ENCODE measurements around the gene MRPS10. TPM values are rescaled to one million over a fixed set of nuclear protein-coding genes. Genes with fewer than 3 reads are reported as not detected.

MRPS10 gene
- total RNA-seq, 1 donor, result 52.5 TPM

DNA sequence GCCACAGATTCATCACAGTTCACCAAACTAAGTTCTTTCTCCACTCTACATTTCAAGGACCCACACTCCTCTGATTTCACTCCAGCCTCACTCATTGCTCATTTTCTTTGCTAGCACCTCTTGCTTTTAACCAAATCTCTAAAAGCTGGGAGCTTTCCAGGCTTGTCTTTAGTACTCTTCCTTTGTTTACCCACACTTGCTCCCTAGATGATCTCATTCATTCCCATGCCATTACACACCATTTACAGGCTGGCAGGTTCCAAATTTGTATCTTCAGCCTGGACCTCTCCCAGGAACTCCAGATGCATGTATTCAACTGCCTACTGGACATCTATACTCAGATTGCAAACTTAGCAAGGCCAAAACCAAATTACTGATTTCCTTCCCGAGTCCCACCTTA is 17.6 kb downstream of the MRPS10 start:
- TF ChIP-seq, protein P1, sequence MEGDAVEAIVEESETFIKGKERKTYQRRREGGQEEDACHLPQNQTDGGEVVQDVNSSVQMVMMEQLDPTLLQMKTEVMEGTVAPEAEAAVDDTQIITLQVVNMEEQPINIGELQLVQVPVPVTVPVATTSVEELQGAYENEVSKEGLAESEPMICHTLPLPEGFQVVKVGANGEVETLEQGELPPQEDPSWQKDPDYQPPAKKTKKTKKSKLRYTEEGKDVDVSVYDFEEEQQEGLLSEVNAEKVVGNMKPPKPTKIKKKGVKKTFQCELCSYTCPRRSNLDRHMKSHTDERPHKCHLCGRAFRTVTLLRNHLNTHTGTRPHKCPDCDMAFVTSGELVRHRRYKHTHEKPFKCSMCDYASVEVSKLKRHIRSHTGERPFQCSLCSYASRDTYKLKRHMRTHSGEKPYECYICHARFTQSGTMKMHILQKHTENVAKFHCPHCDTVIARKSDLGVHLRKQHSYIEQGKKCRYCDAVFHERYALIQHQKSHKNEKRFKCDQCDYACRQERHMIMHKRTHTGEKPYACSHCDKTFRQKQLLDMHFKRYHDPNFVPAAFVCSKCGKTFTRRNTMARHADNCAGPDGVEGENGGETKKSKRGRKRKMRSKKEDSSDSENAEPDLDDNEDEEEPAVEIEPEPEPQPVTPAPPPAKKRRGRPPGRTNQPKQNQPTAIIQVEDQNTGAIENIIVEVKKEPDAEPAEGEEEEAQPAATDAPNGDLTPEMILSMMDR (IDR thresholded peaks at IDR 0.05; ENCODE audit: extremely low read depth, low read depth, low read length), result no peak
- peak overlapping the region; percentile 43 for H3K27ac ChIP-seq (ENCODE audit: low read depth, low read length)
- no peaks in the 10 kb centered on the region for H3K79me2 ChIP-seq (ENCODE audit: insufficient read depth, low read length)
- peak; percentile 83 for DNase-seq (ENCODE audit: insufficient read length, low spot score, missing footprints)
- H4K20me1 ChIP-seq (ENCODE audit: insufficient read depth, low read length), result no peaks in the 10 kb centered on the region
- peak overlapping the region; percentile 8 for H3K4me2 ChIP-seq (ENCODE audit: insufficient read depth, low read length)
- peaks cover 36% of the 10 kb centered on the region for H3K4me1 ChIP-seq (ENCODE audit: insufficient read depth, low read length)
- H3K4me3 ChIP-seq (ENCODE audit: insufficient read depth, low read length), result no peak overlapping the region
- no peaks in the 10 kb centered on the region for H3K9me3 ChIP-seq (ENCODE audit: low read depth, low read length)
- no peaks in the 10 kb centered on the region for H3K27me3 ChIP-seq (ENCODE audit: insufficient read depth, low read length)
- no peaks in the 10 kb centered on the region for H3K36me3 ChIP-seq (ENCODE audit: insufficient read depth, low read length)
- no peak overlapping the region for H2AFZ ChIP-seq (ENCODE audit: low read length)

DNA sequence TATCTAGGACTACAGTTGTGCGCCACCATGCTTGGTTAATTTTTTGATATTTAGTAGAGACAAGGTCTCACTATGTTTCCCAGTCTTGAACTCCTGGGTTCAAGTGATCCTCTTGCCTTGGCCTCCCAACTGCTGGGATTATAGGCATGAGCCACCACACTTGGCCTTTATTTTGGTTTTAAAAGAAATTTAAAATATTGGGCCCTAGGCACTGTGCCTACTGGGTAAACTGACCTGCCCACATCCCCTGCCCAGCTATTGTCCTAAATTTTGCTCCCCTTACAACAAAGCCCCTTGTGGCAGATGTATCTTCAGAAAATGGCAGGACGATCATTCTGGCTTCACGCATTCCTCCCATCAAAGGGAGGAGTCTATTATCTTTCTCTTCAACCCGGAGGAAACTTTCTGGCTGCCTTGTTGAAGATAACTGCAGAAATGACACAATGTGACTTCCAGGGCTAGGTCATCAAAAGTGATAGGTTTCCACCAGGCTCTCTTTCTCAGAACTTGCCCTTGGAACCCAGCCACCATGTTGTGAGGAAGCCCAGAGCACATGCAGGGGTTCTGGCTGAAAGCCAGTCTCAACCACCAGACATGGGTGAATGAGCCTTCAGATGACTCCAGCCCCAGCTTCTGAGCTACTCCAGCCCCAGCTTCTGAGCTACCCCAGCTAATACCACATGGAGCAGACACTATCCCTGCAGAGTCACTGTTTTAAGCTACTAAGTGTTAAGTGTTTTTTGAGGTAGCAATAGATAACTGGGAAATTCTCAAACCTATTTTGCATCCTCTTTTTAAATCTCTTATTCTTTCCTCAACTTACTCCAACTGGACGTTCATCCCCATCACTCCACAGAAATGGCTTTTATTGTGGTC is 18.3 kb downstream of the MRPS10 start:
- no peaks in the 10 kb centered on the region for H3K9me3 ChIP-seq (ENCODE audit: low read depth, low read length)
- peak overlapping the region; percentile 43 for H3K27ac ChIP-seq (ENCODE audit: low read depth, low read length)
- no peaks in the 10 kb centered on the region for H4K20me1 ChIP-seq (ENCODE audit: insufficient read depth, low read length)
- TF ChIP-seq, protein P1 (IDR thresholded peaks at IDR 0.05; ENCODE audit: extremely low read depth, low read depth, low read length), result no peak
- peaks cover 31% of the 10 kb centered on the region for H3K4me1 ChIP-seq (ENCODE audit: insufficient read depth, low read length)
- H3K4me2 ChIP-seq (ENCODE audit: insufficient read depth, low read length), result no peak overlapping the region
- H3K36me3 ChIP-seq (ENCODE audit: insufficient read depth, low read length), result no peaks in the 10 kb centered on the region
- H3K4me3 ChIP-seq (ENCODE audit: insufficient read depth, low read length), result no peak overlapping the region
- no peaks in the 10 kb centered on the region for H3K27me3 ChIP-seq (ENCODE audit: insufficient read depth, low read length)
- no peak for DNase-seq (ENCODE audit: insufficient read length, low spot score, missing footprints)
- no peak overlapping the region for H2AFZ ChIP-seq (ENCODE audit: low read length)
- no peaks in the 10 kb centered on the region for H3K79me2 ChIP-seq (ENCODE audit: insufficient read depth, low read length)

DNA sequence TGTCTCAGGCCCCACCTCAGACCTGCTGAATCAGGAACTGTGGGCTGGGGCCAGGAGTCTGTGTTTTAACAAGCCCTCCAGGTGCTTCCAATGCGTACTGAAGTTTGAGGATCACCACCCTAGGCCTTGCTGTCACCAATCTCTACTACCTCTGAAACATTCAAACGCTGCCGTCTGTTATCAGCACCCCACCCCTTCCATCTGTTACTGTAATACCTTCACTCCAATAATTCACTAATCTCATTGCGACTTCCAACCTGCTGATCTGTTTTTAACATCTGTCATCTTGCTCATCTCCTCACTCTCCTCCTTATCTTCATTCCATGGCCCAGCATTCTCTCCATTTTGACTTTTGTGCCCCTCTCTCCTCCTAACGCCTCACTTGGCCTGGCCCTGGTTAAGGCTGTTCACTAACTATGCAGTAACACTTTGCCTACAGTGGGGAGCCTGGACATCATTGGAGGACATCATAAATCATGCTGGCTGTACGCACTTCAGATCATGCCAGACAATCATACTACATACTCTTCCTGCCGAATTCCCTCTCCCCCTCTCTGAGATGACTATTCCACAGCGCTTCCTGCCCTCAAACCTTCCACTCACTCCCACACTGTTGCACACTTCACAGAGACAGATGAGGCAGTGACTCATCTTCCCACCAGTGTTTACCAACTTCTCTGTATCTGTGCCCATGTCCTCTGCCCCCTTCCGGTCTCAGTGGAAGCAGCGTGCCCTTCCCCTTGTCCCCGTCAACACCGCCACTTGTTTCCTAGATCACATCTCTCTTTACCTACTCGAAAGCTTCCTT is 19.9 kb downstream of the MRPS10 start:
- H3K27me3 ChIP-seq (ENCODE audit: insufficient read depth, low read length), result no peaks in the 10 kb centered on the region
- no peak overlapping the region for H2AFZ ChIP-seq (ENCODE audit: low read length)
- peak overlapping the region; percentile 5 for H3K4me3 ChIP-seq (ENCODE audit: insufficient read depth, low read length)
- no peaks in the 10 kb centered on the region for H4K20me1 ChIP-seq (ENCODE audit: insufficient read depth, low read length)
- peak overlapping the region; percentile 18 for H3K4me2 ChIP-seq (ENCODE audit: insufficient read depth, low read length)
- H3K4me1 ChIP-seq (ENCODE audit: insufficient read depth, low read length), result peaks cover 36% of the 10 kb centered on the region
- no peaks in the 10 kb centered on the region for H3K9me3 ChIP-seq (ENCODE audit: low read depth, low read length)
- H3K27ac ChIP-seq (ENCODE audit: low read depth, low read length), result peak overlapping the region; percentile 26
- TF ChIP-seq, protein P1 (IDR thresholded peaks at IDR 0.05; ENCODE audit: extremely low read depth, low read depth, low read length), result peak; percentile 22
- no peaks in the 10 kb centered on the region for H3K36me3 ChIP-seq (ENCODE audit: insufficient read depth, low read length)
- DNase-seq (ENCODE audit: insufficient read length, low spot score, missing footprints), result no peak
- H3K79me2 ChIP-seq (ENCODE audit: insufficient read depth, low read length), result no peaks in the 10 kb centered on the region

DNA sequence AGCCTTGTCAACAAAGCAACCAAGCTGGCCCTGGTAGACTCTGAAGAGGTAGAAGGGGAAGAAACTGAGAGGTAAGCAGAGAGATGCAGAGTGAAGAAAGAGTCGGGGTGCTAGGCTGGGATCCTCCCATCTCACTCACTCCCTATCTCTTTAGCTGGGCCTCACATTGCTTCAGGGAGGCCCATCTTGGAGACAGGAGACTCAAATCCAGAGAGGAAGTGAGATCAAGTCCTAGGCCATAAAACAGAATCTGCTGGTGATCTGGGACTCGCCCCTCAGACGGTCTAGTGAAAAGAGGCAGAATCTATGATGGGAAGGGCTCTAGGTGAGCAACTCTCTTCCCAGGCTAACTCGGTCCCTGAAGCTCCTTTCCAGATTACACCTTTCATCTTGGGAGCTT is 22.2 kb downstream of the MRPS10 start:
- TF ChIP-seq, protein P1 (IDR thresholded peaks at IDR 0.05; ENCODE audit: extremely low read depth, low read depth, low read length), result no peak
- Histone ChIP-seq H3K36me3 (ENCODE audit: insufficient read depth, low read length) (no peaks in the 10 kb centered on the region), H3K27ac (ENCODE audit: low read depth, low read length) (no peak overlapping the region), H3K9me3 (ENCODE audit: low read depth, low read length) (no peaks in the 10 kb centered on the region), H3K79me2 (ENCODE audit: insufficient read depth, low read length) (no peaks in the 10 kb centered on the region), H3K4me1 (ENCODE audit: insufficient read depth, low read length) (peaks cover 36% of the 10 kb centered on the region), H3K27me3 (ENCODE audit: insufficient read depth, low read length) (no peaks in the 10 kb centered on the region), H2AFZ (ENCODE audit: low read length) (no peak overlapping the region), H4K20me1 (ENCODE audit: insufficient read depth, low read length) (no peaks in the 10 kb centered on the region), H3K4me3 (ENCODE audit: insufficient read depth, low read length) (no peak overlapping the region), H3K4me2 (ENCODE audit: insufficient read depth, low read length) (no peak overlapping the region)
- DNase-seq (ENCODE audit: insufficient read length, low spot score, missing footprints), result no peak

All from osteoblast (primary cell).